ENCODE results near the gene KCNF1. TPM values are rescaled to one million over a fixed set of nuclear protein-coding genes. Genes with fewer than 3 reads are reported as not detected.

The KCNF1 gene, protein sequence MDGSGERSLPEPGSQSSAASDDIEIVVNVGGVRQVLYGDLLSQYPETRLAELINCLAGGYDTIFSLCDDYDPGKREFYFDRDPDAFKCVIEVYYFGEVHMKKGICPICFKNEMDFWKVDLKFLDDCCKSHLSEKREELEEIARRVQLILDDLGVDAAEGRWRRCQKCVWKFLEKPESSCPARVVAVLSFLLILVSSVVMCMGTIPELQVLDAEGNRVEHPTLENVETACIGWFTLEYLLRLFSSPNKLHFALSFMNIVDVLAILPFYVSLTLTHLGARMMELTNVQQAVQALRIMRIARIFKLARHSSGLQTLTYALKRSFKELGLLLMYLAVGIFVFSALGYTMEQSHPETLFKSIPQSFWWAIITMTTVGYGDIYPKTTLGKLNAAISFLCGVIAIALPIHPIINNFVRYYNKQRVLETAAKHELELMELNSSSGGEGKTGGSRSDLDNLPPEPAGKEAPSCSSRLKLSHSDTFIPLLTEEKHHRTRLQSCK
- under 0.01 TPM in 1 of 2 replicates, not detected in the other for total RNA-seq

DNA sequence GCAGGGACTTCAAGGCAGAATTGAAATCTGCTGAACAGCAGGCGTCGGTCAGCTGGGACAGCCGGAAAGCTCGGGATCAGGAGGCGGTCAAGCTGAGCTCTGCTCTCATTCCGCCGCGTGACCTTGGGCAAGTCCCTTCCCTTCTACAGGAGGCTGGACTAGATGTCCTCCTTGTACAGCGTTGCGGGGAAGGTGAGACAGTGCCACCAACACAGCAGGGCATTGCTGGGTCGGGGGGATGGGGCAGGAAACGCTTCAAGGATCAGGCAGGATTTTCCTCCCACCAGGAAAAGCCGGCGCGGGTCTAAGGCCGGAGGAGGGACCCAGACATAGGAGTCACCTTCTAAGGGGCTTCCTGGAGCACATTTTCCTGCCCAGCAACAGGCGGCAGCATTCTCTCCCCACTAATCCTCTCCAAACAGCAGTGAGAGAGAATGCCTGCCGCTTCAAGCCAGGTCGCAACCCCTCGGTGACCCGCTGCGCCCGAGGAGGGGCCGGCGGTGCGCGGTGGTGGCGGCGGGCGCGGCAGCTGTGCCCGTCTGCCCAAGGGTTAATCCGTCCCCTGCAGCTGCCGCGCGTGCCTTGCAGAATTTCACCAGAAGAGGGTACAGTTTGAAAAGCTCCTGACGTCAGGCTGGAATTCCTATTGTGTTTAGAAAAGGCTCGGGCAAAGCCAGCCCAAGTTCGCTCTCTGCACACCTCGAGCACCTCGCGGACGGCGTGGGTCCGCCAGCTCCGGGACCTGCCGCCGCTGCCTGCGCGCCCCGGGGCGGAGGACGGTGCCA, at the start of gene KCNF1:
Gene KCNF1 (plus strand): TSS at position 644 of the 785 bp plus-strand sequence. CDS start 493 bp downstream, outside the sequence.

Other genes with a start within 250 kb of the KCNF1 start
- gene NOL10, start 222.0 kb upstream of the KCNF1 start, total RNA-seq: 21.3 and 24.9 TPM in 2 replicates
- not detected in 2 replicates for gene ATP6V1C2, start 190.3 kb upstream of the KCNF1 start, total RNA-seq
- 396 and 412 TPM in 2 replicates for gene PDIA6, start 99.1 kb upstream of the KCNF1 start, total RNA-seq
- 41.7 and 42.9 TPM in 2 replicates for gene SLC66A3, start 243.5 kb downstream of the KCNF1 start, total RNA-seq

All from cardiac atrium fibroblast (primary cell).